AG10803 (cell line): ENCODE results near the gene FUT2.
"Not testable (repeated sequence)": the region's sequence is repeated elsewhere in the genome, so short reads cannot be mapped to it uniquely, and the experiment has no call there.

ENCODE experiments used
- DNase-seq: peaks from one replicate; pipeline ENCODE4 v3.0.0; 2010; ENCODE audit warnings: low read depth
- H3K4me3 ChIP-seq: 2 replicates; pipeline ENCODE4 v1.5.1; 2011; ENCODE audit warnings: mild to moderate bottlenecking, low read length, control low read depth
- CTCF ChIP-seq: conservative IDR thresholded peaks from 2 replicates; pipeline ENCODE4 v1.5.1; 2011; ENCODE audit warnings: mild to moderate bottlenecking, low read length, control low read depth, inconsistent platforms

Gene FUT2

GRCh38 chr19:48654299-48655059 lies 41.3 kb upstream of the FUT2 start:
- no peak overlapping the region for H3K4me3 ChIP-seq
- DNase-seq: no peak
- no peak for TF ChIP-seq CTCF

- no peak for TF ChIP-seq CTCF
- peak; percentile 89 for DNase-seq
- no peak overlapping the region for H3K4me3 ChIP-seq
These were observed 38.8 kb upstream of the FUT2 start for GRCh38 chr19:48656840-48657474.

GRCh38 chr19:48657828-48658227 lies 37.9 kb upstream of the FUT2 start:
- not testable (repeated sequence) for DNase-seq, H3K4me3 ChIP-seq

GRCh38 chr19:48658483-48658882 lies 37.3 kb upstream of the FUT2 start:
- DNase-seq: no peak
- no peak for TF ChIP-seq CTCF
- H3K4me3 ChIP-seq: no peak overlapping the region

- no peak for DNase-seq
- TF ChIP-seq CTCF: no peak
These were observed 36.0 kb upstream of the FUT2 start for GRCh38 chr19:48659768-48660167.

GRCh38 chr19:48660852-48661710 lies 34.7 kb upstream of the FUT2 start:
- DNase-seq: peak; percentile 80
- no peak for TF ChIP-seq CTCF

More at GRCh38 chr19:48659768-48660167, 36.0 kb upstream of the FUT2 start:
- H3K4me3 ChIP-seq: no peak overlapping the region

GRCh38 chr19:48661711-48662090 lies 34.1 kb upstream of the FUT2 start:
- DNase-seq: no peak
- no peak for TF ChIP-seq CTCF
- no peak overlapping the region for H3K4me3 ChIP-seq

More at GRCh38 chr19:48660852-48661710, 34.7 kb upstream of the FUT2 start:
- no peak overlapping the region for H3K4me3 ChIP-seq
